ENCODE measurements around the gene MBD5.
A peak's percentile ranks its signal among the peaks of the same experiment; 100 is the strongest.

Gene MBD5

GRCh38 chr2:148026573-148026972 lies 5.7 kb downstream of the MBD5 start:
- no peak for DNase-seq

DNA sequence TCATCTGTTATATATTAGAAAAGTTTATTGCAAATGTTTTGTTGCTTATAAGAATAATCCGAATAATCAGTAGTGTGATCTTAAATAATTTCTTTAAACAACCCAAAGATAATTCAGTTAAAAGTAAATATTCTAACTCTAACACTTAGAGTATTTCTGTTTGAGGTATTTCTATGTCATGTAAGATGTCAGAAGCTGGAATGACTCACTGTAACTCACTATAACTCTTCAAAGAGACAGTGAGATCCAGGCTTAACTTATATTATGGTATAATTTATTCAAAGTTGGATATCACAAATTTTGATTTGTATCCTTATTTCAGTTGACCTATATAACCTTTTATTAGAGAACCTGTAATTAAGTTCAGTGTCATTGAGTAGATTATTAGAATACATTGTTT lies 6.9 kb downstream of the MBD5 start:
- DNase-seq = no peak

GRCh38 chr2:148028781-148029180 lies 7.9 kb downstream of the MBD5 start:
- no peak for DNase-seq

- DNase-seq = no peak
Measured at GRCh38 chr2:148031152-148031551, 10.3 kb downstream of the MBD5 start.

DNA sequence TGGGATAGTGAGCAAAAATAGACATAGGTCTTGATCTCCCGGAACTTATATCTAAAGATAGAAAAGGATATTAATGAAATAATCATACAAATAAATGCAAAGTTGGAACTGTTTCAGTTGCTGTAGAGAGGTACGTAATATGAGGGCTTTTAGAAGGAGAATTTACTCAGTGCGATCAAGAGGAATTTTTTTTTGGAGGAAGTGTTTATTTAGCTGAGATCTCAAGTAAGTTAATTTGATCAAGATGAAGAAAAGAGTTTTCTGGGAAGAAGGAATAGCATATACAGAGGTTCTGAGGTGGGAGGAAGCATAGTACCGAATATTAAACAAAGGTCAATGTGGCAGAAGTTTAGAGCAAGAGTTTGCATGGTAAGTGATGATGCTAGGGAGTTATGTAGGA lies 11.3 kb downstream of the MBD5 start:
- no peak for DNase-seq

GRCh38 chr2:148039783-148040182 lies 18.9 kb downstream of the MBD5 start:
- DNase-seq = no peak

GRCh38 chr2:148042219-148042618 lies 21.3 kb downstream of the MBD5 start:
- no peak for DNase-seq

GRCh38 chr2:148044322-148044721 lies 23.4 kb downstream of the MBD5 start:
- no peak for DNase-seq

DNA sequence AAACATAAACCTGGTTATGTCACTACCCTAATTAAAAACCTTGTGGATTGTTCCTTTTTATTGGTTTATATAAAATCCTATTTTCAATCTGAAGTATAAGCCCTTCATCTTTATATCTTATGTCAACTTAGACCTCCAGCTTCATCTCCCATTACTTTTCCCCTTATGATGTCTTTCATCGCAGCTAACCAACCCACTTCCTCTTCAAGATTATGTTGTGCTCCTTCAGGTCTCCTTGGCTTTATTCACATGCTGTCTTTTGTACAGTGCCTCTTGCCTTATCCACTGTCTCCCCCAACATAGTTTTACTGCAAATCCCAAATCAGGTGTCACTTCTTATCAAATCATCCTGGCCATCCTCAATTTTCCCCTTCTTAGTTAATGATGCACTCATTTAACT lies 25.9 kb downstream of the MBD5 start:
- DNase-seq = no peak

GRCh38 chr2:148048475-148049221 lies 27.8 kb downstream of the MBD5 start:
- DNase-seq = no peak

DNA sequence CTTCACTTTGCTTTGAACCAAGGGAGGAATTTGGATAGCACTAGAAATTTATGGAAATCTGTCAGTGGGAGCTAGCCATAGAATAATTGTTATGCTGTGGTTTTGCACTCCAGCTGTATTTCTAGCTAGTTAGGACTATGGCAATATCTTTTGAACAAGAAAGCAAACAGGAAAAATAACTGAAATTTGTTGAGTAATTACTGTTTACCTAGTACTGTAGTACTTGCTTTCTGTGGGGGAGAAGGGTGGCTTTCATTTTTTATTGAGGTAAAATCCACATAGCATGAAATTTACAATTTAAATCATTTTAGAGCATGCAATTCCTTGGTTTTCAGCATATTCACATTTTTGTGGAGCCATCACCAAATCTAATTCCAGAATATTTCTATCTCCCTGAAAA lies 28.4 kb downstream of the MBD5 start:
- no peak for DNase-seq

DNA sequence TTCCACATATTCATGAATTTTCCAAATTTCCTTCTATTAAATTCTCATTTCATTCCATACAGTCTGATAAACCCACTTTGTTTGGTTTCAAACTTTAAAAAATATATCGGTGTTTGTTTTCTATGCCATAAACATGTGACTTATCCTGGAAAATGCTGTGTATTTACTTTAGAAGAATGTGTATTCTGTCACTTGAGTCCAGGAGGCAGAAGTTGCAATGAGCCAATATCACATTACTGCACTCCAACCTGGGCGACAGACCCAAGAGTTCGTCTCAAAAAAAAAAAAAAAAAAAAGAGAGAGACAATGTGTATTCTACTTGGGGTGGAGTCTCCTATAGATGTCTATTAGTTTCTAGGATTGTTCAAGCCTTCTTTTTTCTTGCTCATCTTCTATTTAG lies 31.8 kb downstream of the MBD5 start:
- no peak for DNase-seq

DNA sequence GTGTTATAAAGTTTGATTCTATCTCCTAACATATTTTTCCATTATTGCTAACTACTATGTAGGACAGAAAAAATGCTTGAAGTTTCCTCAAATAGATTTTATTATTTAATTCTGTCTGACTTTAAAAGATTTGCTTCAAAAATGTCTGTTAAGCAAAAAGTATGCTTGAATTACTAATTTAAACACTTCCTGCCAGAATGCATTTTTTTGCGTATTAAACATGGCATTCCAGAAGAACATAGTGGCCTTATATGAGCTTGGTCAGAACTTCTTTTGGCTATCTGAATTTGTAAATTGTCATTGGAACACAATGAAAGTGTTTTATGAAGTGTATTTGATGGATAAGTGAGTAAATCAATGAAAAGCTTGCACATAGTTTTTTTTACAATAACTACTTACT lies 37.8 kb downstream of the MBD5 start:
- no peak for DNase-seq

GRCh38 chr2:148063633-148064032 lies 42.7 kb downstream of the MBD5 start:
- no peak for DNase-seq

- no peak for DNase-seq
Measured at GRCh38 chr2:148065936-148066335, 45.0 kb downstream of the MBD5 start.

GRCh38 chr2:148067801-148068200 lies 46.9 kb downstream of the MBD5 start:
- DNase-seq = peak; percentile 6

DNA sequence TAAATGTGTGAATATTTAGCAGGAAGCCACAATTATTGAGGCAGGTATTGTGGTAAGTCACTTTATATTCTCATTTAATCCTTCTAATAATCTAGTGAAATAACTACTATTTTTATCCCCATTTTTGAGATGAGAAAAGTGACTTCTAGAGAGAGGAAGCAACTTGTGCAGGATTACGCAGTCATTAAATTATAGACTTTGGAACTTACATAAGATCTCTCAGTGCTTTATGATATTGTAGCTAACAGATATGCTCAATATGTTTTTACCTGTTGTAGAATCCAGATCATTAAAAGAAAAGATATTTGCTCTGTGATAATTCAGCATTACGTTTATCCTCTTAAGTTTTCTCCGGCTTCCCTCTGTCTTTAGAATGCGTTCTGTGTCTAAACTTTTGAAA lies 50.5 kb downstream of the MBD5 start:
- no peak for DNase-seq

DNA sequence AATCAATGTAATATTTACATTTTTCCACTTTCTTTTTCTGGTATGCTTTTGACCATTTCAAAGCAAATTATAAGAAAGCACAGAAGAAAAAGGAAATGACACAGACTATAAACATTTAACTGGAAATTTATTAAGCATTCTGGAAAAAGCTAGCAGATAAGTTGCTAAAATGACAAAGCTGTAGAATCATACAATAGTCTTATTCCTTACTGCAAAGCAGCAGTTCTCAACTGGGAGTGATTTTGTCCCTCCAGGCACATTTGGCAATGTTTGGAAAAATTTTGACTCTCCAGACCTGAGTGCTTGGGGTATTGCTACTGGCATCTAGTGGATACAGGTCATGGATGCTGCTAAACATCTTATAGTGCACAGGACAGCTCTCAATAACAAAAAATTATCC lies 75.1 kb downstream of the MBD5 start:
- no peak for DNase-seq

DNA sequence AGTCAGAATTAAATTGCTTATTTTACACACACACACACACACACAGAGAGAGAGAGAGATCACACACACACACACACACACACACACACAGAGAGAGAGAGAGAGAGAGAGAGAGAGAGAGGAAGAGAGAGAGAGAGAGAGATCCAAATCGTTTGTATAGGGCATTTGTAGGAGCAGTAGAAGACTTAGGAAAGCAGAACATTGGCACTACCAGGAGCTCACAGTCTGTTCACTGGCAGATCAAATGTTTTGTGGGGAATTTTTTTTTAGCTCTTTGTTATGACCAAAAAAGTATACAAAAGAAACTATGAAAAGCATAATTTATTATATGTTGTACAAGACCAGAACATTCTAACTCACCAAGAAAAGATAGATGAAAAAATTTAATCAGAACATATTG lies 81.8 kb downstream of the MBD5 start:
- DNase-seq = no peak

- no peak for DNase-seq
Measured at GRCh38 chr2:148103946-148104345, 83.1 kb downstream of the MBD5 start.

DNA sequence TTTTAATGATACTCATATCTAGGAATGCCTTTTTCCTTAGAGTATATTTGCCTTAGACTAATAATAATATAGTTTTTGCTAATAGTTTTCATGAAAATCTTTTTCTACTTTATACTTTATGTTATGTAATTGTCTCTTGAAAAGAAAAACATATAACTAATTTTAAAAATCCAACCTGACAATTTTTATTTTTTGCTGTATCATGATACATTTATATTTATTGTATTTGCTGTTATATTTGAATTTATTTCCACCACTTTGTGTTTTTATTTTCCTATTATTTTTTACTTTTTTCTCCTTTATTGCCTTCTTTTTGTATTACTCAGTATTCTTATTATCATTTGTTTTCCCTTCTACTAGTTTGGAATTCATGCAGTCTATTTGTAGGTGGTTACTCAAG lies 85.4 kb downstream of the MBD5 start:
- DNase-seq = no peak

GRCh38 chr2:148108385-148108784 lies 87.5 kb downstream of the MBD5 start:
- no peak for DNase-seq

DNA sequence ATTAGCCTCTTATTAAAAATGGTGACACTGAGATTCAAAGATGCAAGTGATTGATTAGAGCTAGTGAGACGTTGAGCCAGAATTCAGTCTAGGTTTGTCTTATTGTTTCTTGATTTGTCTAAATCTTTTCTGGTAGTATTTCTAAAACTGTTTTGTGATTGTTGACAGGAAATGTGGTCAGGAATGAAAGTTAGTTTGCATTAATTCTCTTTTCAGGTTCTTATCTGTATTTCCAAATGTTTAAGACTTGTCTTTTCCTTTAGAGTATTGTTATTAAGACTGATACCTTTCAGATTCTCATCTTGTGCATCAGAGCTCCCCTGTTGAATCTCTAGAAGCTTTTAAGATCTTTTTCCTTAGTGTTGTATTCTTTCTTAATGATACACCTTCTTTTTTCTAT lies 89.3 kb downstream of the MBD5 start:
- DNase-seq = no peak

GRCh38 chr2:148122788-148123187 lies 101.9 kb downstream of the MBD5 start:
- DNase-seq = no peak

DNA sequence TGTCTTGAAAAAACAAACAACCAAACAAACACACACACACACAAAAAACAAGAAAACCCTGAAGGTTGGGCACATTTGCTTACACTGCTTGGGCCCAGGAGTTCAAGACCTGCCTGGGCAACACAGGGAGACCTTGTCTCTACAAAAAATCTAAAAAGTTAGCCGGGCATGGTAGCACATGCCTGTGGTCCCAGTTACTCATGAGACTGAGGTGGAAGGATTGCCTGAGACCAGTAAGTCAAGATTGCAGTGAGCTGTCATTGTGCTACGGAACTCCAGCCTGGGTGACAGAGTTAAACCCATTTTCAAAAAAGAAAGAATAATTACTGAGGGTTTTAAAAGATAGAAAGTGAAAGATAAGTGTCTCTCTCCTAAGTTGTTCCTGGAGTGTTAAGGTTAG lies 103.4 kb downstream of the MBD5 start:
- DNase-seq = no peak

DNA sequence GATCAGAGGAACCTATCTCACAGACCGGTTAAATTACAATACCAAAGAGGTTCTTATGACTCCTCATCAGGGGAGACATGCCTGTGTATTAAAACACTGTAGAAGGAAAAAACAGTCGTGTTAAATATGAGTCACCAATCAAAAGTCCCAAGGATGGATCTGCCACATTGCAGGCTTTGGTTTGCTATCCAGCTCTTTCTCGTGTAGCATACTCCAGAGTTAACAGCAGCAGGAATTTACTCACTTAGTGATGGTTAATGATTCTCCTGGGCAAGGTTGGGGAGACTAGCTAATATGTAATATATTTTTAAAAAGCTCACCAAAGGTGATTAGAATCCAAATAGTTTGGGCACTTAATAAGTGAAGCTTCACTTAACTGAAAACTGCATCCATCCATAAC lies 109.7 kb downstream of the MBD5 start:
- no peak for DNase-seq

All from NCI-H345 (cell line).